Sigmoid colon (tissue), 7 donors: Measurements from ENCODE around the gene ETV6. TPM values are rescaled to one million over a fixed set of nuclear protein-coding genes. Genes with fewer than 3 reads are reported as not detected.
A peak's percentile ranks its signal among the peaks of the same experiment; 100 is the strongest.

Experiments
- DNase-seq: peaks from one replicate; pipeline ENCODE4 v3.0.0-alpha.2; 2019
- H3K27ac ChIP-seq, 4 donors: fragments of 200-600 bp; sonication (generic); one replicate each; pipeline ENCODE4 v1.5.1; 2016 to 2019; ENCODE audit warnings: mild to moderate bottlenecking in 1 of 4
- H3K27me3 ChIP-seq, 3 donors: fragments of 200-600 bp; sonication (generic); one replicate each; pipeline ENCODE4 v1.5.1; 2019; ENCODE audit warnings: mild to moderate bottlenecking in 1 of 3
- H3K36me3 ChIP-seq, 4 donors: fragments of 200-600 bp; sonication (generic); one replicate each; pipeline ENCODE4 v1.5.1; 2016 to 2019
- H3K4me1 ChIP-seq, 4 donors: fragments of 200-600 bp; sonication (generic); one replicate each; pipeline ENCODE4 v1.5.1; 2017 to 2019
- H3K4me3 ChIP-seq, 4 donors: fragments of 200-600 bp; sonication (generic); one replicate each; pipeline ENCODE4 v1.5.1; 2017 to 2019; ENCODE audit warnings: mild to moderate bottlenecking in 2 of 4, moderate library complexity in 1 of 4
- H3K9me3 ChIP-seq, 4 donors: fragments of 200-600 bp in 3 of 4; sonication (generic) in 3 of 4; one replicate each; pipeline versions ENCODE4 v1.5.1 to v1.6.1; 2013 to 2019
- EP300 ChIP-seq, 4 donors: sonication (generic); formaldehyde crosslinking; IDR thresholded peaks; one replicate each; pipeline ENCODE4 v1.6.1; 2017; ENCODE audit warnings: antibody characterized with exemption in 4 of 4
- POLR2A ChIP-seq, 2 donors: fragments of 450-650 bp; IDR thresholded peaks; one replicate each; pipeline ENCODE4 v1.6.1; 2016; ENCODE audit warnings: antibody characterized with exemption in 2 of 2, mild to moderate bottlenecking in 2 of 2, moderate library complexity in 2 of 2
- POLR2AphosphoS5 ChIP-seq, 4 donors: sonication (generic); formaldehyde crosslinking; IDR thresholded peaks; one replicate each; pipeline ENCODE4 v1.6.1; 2017; ENCODE audit warnings: antibody characterized with exemption in 4 of 4
- WGBS, 2 donors: extraction: QIAGEN DNeasy Blood & Tissue Kit; methylation state at CpG; one replicate each; pipeline ENCODE4 v1.1.7; 2013; 5-methylcytosine and 5-hydroxymethylcytosine counted together
- intact Hi-C: fragments of 100-400 bp; cut with DNase I; formaldehyde crosslinking; loops from one replicate; pipeline ENCODE4 v1.15.1; 2023
- polyA plus RNA-seq, 3 donors: library from polyadenylated mRNA; stranded (reverse); fragments of 200-250 nt; gene quantifications; one replicate each; pipeline ENCODE4 v1.2.3, GENCODE V29; 2013
- total RNA-seq, 4 donors: library from RNA; depleted of rRNA; stranded (reverse); fragments of >200 nt; gene quantifications; one replicate each; pipeline ENCODE4 v1.1.0, GENCODE V29; 2016
- TF ChIP-seq, protein P1 (sequence below), 4 experiments: fragments of 450-650 bp in 3 of 4; fragments of 200-600 bp in 1 of 4; IDR thresholded peaks; one replicate each; pipeline ENCODE4 v1.5.1; 2016 to 2019; ENCODE audit warnings: antibody characterized with exemption in 4 of 4, mild to moderate bottlenecking in 3 of 4, moderate library complexity in 2 of 4
- donor health status: healthy with polysubstance abuse.
- donor health status: Bipolar disorder and iron deficiency.
- donor health status: healthy.

ETV6 gene
- total and polyA plus RNA-seq, 7 donors: 8.4 to 35.2 (median 16.3) TPM

DNA sequence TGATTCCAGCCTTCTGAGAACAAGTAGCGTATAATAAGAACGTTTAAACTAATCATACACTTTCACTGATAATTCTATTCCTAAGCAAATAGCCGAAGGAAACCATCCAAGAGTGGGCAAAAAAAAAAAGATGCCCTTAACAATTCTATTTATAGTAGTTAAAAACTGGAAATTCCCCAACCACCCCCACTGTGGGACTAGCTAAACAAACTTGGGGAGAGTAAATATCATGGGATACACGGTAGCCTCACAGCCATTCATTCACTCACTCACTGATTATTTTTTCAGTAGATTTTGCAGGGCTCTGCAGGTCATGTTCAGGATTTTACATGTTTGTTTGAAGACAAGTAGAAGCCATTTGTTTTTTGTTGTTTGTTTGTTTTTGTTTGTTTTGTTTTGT, 197.0 kb downstream of the ETV6 start:
- 71 to 77% methylated on average over 4 of the region's 4 CpGs for WGBS, 2 donors
- Histone ChIP-seq H3K36me3 (peaks cover 0 to 34% (median 4%) of the 10 kb centered on the region in 4 donors), H3K27me3 (no peaks in the 10 kb centered on the region), H3K4me1 (peaks cover 0 to 16% (median 6%) of the 10 kb centered on the region in 4 donors), H3K27ac (no peak overlapping the region), H3K4me3 (no peak overlapping the region), H3K9me3 (no peaks in the 10 kb centered on the region)
- no peak for DNase-seq
- intact Hi-C loops: no loop called here
- TF ChIP-seq POLR2AphosphoS5 (IDR thresholded peaks at IDR 0.05): no peak
- TF ChIP-seq POLR2A (IDR thresholded peaks at IDR 0.05): no peak
- TF ChIP-seq EP300 (IDR thresholded peaks at IDR 0.05): no peak
- TF ChIP-seq, protein P1, sequence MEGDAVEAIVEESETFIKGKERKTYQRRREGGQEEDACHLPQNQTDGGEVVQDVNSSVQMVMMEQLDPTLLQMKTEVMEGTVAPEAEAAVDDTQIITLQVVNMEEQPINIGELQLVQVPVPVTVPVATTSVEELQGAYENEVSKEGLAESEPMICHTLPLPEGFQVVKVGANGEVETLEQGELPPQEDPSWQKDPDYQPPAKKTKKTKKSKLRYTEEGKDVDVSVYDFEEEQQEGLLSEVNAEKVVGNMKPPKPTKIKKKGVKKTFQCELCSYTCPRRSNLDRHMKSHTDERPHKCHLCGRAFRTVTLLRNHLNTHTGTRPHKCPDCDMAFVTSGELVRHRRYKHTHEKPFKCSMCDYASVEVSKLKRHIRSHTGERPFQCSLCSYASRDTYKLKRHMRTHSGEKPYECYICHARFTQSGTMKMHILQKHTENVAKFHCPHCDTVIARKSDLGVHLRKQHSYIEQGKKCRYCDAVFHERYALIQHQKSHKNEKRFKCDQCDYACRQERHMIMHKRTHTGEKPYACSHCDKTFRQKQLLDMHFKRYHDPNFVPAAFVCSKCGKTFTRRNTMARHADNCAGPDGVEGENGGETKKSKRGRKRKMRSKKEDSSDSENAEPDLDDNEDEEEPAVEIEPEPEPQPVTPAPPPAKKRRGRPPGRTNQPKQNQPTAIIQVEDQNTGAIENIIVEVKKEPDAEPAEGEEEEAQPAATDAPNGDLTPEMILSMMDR (IDR thresholded peaks at IDR 0.05): no peak

GRCh38 chr12:11847539-11847938, 198.1 kb downstream of the ETV6 start:
- Histone ChIP-seq H3K9me3 (no peaks in the 10 kb centered on the region), H3K27me3 (no peaks in the 10 kb centered on the region), H3K4me3 (no peak overlapping the region), H3K4me1 (peaks cover 0 to 27% (median 15%) of the 10 kb centered on the region in 4 donors), H3K36me3 (peaks cover 0 to 28% (median 4%) of the 10 kb centered on the region in 4 donors), H3K27ac (no peak overlapping the region)
- 91 to 95% methylated on average over 1 of the region's 1 CpG for WGBS, 2 donors
- no peak for DNase-seq
- intact Hi-C loops: no loop called here
- TF ChIP-seq POLR2A (IDR thresholded peaks at IDR 0.05): no peak
- no peak for TF ChIP-seq POLR2AphosphoS5 (IDR thresholded peaks at IDR 0.05)
- TF ChIP-seq, protein P1 (IDR thresholded peaks at IDR 0.05): no peak
- TF ChIP-seq EP300 (IDR thresholded peaks at IDR 0.05): no peak

GRCh38 chr12:11849757-11850504, 200.5 kb downstream of the ETV6 start:
- H3K4me3 ChIP-seq: no peak overlapping the region
- H3K27ac ChIP-seq: no peak overlapping the region
- TF ChIP-seq EP300 (IDR thresholded peaks at IDR 0.05) (no peak), POLR2AphosphoS5 (IDR thresholded peaks at IDR 0.05) (no peak), POLR2A (IDR thresholded peaks at IDR 0.05) (no peak)
- TF ChIP-seq, protein P1 (IDR thresholded peaks at IDR 0.05): no peak
- H3K27me3 ChIP-seq: no peaks in the 10 kb centered on the region
- 94 to 95% methylated on average over 19 of the region's 19 CpGs for WGBS, 2 donors
- DNase-seq: no peak
- peaks cover 0 to 23% (median 18%) of the 10 kb centered on the region in 4 donors for H3K4me1 ChIP-seq
- peaks cover 0 to 37% (median 16%) of the 10 kb centered on the region in 4 donors for H3K36me3 ChIP-seq
- H3K9me3 ChIP-seq: no peaks in the 10 kb centered on the region
- intact Hi-C loops: no loop called here

GRCh38 chr12:11853126-11853525, 203.7 kb downstream of the ETV6 start:
- H3K36me3 ChIP-seq: peaks cover 0 to 46% (median 12%) of the 10 kb centered on the region in 4 donors
- 25 to 61% methylated on average over 12 of the region's 12 CpGs for WGBS, 2 donors
- intact Hi-C loops: no loop called here
- DNase-seq: no peak
- peaks cover 0 to 24% (median 16%) of the 10 kb centered on the region in 4 donors for H3K4me1 ChIP-seq
- no peaks in the 10 kb centered on the region for H3K9me3 ChIP-seq
- peak overlapping the region in 2 of 4 donors; percentile 34 to 49 for H3K27ac ChIP-seq
- H3K27me3 ChIP-seq: no peaks in the 10 kb centered on the region
- no peak overlapping the region for H3K4me3 ChIP-seq
- TF ChIP-seq POLR2AphosphoS5 (IDR thresholded peaks at IDR 0.05): peak in 1 of 4 donors; percentile 30
- TF ChIP-seq, protein P1 (IDR thresholded peaks at IDR 0.05): no peak
